ES-I3 (cell line): ENCODE data around the gene IL10RA.
"Not testable (repeated sequence)": the region's sequence is repeated elsewhere in the genome, so short reads cannot be mapped to it uniquely, and the experiment has no call there.

Experiments
- H3K36me3 ChIP-seq: 2 replicates; pipeline ENCODE4 v1.6.1; 2013; ENCODE audit warnings: mild to moderate bottlenecking, low read length, control low read depth, moderate library complexity; ENCODE audit not compliant: insufficient read depth
- H3K4me1 ChIP-seq: 2 replicates; pipeline ENCODE4 v1.6.1; 2013; ENCODE audit warnings: mild to moderate bottlenecking, control low read depth, low read length; ENCODE audit not compliant: insufficient read depth
- H3K9ac ChIP-seq: 2 replicates; pipeline ENCODE4 v1.6.1; 2013; ENCODE audit warnings: low read depth, mild to moderate bottlenecking, low read length, moderate library complexity
- H3K9me3 ChIP-seq: 2 replicates; pipeline ENCODE4 v1.6.1; 2013; ENCODE audit warnings: mild to moderate bottlenecking, low read length, moderate library complexity; ENCODE audit not compliant: control insufficient read depth, insufficient read depth

The IL10RA gene

DNA sequence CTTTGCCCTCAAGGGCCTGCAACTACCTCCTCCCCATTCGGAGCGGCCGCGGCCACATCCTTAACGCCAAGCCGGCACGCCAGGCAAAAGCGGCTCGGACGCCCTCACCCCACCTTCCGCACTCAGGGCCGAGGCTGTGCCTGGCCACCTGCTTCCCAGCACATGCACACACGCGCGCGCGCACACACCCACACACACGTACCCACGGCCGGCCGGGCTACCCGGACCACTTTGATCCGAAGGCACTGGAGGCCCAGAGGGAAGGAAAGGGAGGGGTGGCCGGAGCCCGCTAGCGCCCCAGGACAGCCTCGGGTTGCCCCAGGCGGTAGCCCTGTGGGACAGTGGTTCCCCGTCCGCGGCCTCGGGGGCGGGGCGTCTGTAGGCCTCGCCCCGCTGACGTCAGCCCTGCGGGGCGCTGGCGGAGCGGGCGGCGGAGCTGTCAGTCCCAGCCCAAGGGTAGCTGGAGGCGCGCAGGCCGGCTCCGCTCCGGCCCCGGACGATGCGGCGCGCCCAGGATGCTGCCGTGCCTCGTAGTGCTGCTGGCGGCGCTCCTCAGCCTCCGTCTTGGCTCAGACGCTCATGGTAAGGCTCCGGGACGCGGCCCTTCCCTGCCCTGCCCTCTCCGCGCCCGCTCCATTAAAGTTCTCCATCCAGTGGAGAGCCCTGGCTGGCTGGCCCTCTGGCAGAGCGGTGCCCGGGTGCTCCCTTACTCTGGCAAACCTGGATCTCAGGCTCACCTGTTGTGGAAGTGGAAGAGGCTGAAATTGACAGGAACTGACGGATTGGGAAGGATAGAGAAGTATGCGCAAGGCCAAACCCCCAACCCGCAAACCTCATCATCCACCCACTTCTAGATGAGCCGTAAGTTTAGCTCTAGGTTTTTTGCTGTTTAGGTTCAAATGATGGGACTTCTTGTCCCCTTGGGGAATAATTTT, at the start of gene IL10RA:
IL10RA (plus strand) TSS at position 442 of the 935 bp plus-strand sequence; CDS start at position 516, 74 bp downstream.
- Histone ChIP-seq H3K9me3 (no peaks in the 10 kb centered on the region), H3K9ac (peak within 1 kb of the TSS; percentile 79), H3K4me1 (no peaks in the 10 kb centered on the region; the same call in 1 of the 2 replicates), H3K36me3 (no peaks in the 10 kb centered on the region)

DNA sequence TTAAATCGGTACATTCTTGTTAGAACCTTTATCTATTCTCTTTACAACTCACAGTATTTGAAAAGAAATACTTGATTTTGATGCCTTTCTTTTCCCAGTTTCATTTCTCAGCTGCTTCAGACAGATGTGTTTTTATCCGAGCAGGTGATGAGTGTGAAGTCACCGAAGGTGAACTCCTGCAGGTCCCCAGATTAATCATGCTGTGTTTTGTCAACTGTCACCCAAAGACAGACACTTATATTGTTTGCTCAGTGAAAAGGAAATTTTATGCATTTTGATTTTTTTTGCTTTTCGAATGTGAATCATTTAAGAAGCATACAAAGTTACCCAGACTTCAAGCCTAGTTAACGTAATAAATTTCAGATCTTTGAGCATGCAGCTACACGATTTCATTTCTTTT, 49.2 kb upstream of the IL10RA start:
- Histone ChIP-seq H3K9me3 (no peaks in the 10 kb centered on the region), H3K9ac (no peak overlapping the region), H3K36me3 (no peaks in the 10 kb centered on the region), H3K4me1 (no peaks in the 10 kb centered on the region)

DNA sequence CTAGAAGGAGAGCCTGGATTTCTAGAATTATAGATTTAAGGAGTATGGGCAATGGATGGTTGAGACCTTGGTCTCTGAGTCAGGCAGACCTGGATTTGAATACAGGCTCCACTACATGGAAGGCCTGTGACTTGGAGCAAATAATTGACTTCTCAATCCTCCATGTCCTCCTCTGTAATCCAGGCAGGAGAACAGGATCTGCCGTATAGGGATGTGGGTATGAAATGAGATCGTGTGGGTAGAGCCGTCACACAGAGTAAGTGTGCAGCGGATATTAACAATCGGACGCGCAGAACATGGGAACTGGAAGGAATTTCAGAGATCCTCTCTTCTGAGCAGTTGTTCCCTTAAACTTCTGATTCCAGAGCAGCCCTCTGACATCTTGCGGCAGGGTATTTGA, 45.5 kb upstream of the IL10RA start:
- no peaks in the 10 kb centered on the region for H3K36me3 ChIP-seq
- H3K9ac ChIP-seq, result no peak overlapping the region
- H3K4me1 ChIP-seq, result no peaks in the 10 kb centered on the region
- H3K9me3 ChIP-seq, result no peaks in the 10 kb centered on the region

DNA sequence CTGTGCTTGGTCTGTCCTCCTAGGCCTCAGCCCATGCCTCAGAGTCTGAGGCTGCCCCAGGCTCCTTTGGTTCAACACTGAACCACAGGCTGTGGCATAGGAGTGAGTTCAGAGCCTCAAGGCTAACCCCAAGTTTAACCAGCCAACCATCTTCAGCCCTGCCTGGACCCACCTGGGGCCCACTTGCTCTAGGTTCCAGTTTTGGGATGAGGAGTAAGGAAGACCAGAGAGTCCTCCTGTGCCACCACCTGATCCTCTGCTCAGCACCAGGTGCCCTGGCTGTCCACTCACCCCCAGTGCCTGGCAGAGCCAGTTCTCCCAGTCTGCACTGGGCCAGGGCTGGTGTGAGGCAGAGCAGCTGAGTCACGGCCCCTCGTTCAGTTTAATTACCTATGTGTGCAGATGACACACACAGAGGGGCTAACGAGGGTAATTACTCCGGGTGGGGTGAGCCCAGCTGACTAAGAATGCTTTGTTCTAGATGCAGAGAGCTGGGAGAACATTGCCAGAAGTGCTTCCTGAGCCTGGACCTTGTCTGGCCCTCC, 45.0 kb upstream of the IL10RA start:
- Histone ChIP-seq H3K4me1 (no peaks in the 10 kb centered on the region), H3K36me3 (no peaks in the 10 kb centered on the region), H3K9me3 (no peaks in the 10 kb centered on the region), H3K9ac (no peak overlapping the region)

DNA sequence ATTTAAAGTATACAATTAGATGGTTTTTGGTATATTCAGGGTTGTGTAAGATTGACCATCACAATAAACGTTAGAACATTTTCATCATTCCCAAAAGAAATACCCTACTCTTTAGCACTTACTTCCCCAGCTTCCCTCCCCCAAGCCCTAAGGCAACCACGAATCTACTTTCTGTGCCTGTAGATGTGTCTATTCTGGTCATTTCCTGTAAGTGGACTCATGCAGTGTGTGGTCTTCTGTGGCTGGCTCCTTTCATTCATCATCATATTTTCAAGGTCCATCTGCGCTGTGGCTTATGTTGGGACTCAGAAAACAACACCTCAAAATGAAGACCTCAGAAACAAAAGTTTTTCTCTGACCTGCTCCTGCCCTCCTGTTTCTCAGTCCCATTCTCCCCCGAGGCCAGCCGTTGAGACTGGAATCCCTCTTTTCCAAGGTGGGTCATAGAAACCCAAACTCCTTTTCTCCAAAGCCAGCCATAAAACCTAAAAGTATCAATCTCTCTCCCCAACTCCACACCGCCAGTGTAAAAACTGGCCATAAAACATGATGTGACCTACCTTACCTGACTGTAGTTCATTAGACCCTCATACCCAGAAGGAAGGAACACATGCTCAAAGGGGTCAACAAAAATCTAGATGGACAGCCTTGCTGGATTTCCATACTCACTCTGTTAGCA, 44.1 kb upstream of the IL10RA start:
- Histone ChIP-seq H3K36me3 (no peaks in the 10 kb centered on the region), H3K9me3 (no peaks in the 10 kb centered on the region), H3K4me1 (no peaks in the 10 kb centered on the region; the same call in 1 of the 2 replicates), H3K9ac (no peak overlapping the region)

DNA sequence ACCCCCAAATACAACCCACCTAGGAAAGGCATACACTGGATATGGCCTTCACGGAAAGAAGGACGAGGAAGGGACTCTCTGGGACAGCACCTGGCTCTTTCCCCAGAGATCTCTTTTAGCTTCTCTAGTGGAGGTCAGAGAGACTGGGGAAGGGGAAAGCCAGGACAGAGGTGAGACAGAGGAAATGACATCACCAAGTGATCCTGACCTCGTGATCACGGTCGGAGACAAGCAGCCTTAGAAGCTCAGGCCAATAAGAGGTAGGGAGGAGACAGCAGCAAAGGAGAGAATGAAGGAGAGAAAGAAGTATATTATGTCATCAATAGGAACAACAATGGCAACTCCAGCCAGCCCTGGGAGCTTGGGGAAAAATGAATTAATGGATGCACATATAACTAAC, 41.6 kb upstream of the IL10RA start:
- H3K36me3 ChIP-seq, result no peaks in the 10 kb centered on the region
- no peaks in the 10 kb centered on the region for H3K9me3 ChIP-seq
- no peaks in the 10 kb centered on the region; the same call in 1 of the 2 replicates for H3K4me1 ChIP-seq
- no peak overlapping the region for H3K9ac ChIP-seq

DNA sequence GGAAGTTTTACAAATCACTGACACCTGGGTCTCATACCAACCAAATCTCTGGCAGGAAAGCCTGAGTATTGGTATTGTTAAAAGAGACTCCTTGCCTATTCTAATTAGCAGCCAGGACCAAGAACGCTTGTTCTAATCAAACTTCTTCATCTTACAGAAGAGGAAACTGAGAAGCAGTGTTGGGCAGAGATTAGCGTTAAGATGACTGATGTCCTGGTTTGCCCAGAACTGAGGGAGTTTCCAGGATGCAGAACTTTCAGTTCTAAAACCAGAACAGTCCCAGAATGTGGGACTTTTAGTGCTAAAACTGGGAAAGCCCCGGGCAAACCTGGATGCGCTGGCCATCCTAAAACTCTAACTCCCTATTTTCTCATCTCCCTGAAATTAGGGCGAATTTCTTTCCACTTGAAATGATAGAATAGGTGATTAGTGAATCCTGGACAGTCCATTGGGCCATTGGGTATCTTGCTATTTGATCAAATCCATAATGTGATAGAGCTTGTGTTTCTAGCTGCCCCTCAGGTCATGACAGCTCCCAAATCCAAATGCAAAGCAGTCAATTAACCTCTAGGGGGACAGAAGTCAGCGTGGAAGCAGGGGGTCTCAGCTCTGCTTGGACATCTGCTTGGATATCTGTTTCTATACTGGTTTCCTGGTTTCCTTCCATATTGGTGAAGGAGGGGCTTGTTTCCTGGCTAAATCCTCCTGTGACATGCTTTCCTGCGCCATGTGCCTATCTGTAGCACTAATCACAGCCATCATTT, 41.0 kb upstream of the IL10RA start:
- no peaks in the 10 kb centered on the region; the same call in 1 of the 2 replicates for H3K4me1 ChIP-seq
- no peaks in the 10 kb centered on the region for H3K9me3 ChIP-seq
- no peak overlapping the region for H3K9ac ChIP-seq
- no peaks in the 10 kb centered on the region for H3K36me3 ChIP-seq

DNA sequence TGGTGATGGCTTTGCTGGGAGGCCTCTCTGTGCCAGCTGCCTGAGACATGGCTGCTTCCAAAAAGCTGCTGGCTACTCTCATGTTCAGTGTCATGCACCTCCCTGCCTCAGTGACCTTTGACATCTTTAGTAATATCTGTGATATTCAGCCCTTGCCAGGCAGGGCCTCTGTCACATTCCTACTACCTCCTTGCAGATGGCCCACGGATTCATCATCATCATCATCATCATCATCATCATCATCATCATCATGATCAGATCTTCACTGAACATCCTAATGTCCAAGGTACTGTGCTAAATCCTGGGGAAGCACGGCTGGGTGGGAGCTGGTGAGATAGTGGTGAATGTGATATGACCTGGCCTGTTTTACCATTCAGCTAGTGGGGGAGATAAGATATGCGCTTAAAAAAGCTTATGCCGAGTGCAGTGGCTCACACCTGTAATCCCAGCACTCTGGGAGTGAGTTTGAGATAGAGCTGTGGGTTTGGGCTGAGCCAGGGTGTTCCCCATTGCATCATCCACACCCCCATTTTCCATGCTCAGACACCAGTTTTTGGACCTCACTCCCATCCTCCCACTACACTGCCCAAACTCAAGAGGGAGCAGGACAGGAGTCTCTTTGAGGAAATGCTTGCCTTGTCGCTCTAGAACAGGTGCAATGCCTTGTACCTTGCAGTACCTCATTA, 39.9 kb upstream of the IL10RA start:
- Histone ChIP-seq H3K9me3 (no peaks in the 10 kb centered on the region), H3K9ac (no peak overlapping the region), H3K4me1 (no peaks in the 10 kb centered on the region; the same call in 1 of the 2 replicates), H3K36me3 (no peaks in the 10 kb centered on the region)

DNA sequence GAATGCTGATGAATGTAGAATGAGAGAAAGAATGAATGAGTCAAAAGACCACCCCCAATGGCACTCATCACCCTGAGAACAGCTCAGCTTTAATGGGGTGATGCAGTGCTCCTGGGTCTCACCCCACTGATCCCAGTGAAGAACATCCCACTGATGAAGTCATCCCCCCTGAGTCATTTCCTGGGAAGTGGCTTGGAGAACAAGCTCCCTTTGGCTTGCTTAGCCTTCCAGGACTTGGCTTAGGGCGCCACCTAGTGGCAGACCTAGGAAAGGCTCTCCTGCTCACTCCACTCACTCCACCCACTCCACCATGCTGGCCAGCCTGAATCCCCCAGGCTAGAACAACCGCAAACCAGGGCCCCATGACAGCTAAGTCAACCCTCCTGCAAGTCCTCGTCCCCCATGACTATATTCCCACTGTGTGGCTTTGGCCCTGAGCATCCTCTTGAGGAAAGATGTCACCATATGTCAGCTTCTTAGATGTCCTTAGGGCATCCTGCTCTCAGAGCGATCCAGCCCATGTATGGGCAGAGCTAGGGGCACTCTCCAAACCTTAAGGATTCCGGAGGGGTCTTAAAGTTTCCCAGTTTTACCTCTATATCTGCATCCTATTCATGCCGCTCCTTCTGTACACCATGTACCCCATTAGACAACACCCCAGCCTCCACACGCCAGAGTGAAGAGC, 39.2 kb upstream of the IL10RA start:
- H3K4me1 ChIP-seq, result no peaks in the 10 kb centered on the region; the same call in 1 of the 2 replicates
- H3K9me3 ChIP-seq, result no peaks in the 10 kb centered on the region
- H3K9ac ChIP-seq, result no peak overlapping the region
- no peaks in the 10 kb centered on the region for H3K36me3 ChIP-seq

DNA sequence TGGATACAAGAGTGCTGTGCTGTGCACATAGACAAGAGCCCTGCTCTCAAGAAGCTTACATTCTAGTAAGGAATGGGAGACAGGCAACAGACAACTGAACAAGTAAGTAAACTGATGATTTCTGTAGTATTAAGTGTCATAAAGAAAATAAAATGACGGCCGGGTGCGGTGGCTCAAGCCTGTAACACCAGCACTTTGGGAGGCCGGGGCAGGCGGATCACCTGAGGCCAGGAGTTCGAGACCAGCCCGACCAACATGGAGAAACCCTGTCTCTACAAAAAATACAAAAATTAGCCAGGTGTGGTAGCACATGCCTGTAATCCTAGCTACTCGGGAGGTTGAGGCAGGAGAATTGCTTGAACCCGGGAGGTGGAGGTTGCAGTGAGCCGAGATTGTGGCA, 38.4 kb upstream of the IL10RA start:
- not testable (repeated sequence) for H3K36me3 ChIP-seq, H3K9ac ChIP-seq, H3K4me1 ChIP-seq, H3K9me3 ChIP-seq

DNA sequence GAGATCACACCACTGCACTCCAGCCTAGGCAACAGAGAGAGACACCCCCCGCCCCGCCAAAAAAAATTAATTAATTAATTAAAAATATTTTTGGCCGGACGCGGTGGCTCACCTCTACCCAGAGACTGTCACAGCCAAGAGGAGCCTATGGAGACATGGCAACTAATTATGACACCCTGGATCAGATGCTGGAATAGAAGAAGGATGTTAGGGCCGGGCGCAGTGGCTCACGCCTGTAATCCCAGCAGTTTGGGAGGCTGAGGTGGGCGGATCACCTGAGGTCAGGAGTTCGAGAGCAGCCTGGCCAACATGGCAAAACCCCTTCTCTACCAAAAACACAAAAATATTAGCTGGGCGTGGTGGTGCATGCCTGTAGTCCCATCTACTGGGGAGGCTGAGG, 37.7 kb upstream of the IL10RA start:
- H3K4me1 ChIP-seq, H3K9me3 ChIP-seq, H3K9ac ChIP-seq, H3K36me3 ChIP-seq: not testable (repeated sequence)

DNA sequence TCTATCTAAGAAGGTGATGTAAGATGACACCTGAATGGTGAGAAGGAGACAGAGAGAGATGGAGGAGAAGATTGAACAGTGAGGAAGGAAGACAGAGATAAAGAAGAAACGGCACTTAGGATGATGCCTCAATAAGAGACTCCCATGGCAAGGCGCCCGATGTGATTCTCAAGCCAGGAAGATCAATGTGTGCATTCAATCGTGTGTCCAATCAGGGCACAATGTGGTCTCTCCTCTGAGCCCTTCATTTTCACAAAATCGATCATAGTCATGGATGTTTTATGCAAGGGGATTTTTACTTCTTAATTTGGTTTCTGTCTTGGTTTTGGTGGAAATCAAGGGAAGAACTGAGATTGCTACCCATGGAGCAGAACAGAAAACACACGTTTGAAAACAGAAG, 37.1 kb upstream of the IL10RA start:
- no peaks in the 10 kb centered on the region for H3K36me3 ChIP-seq
- H3K4me1 ChIP-seq, result no peaks in the 10 kb centered on the region; the same call in 1 of the 2 replicates
- H3K9ac ChIP-seq, result no peak overlapping the region
- H3K9me3 ChIP-seq, result no peaks in the 10 kb centered on the region

DNA sequence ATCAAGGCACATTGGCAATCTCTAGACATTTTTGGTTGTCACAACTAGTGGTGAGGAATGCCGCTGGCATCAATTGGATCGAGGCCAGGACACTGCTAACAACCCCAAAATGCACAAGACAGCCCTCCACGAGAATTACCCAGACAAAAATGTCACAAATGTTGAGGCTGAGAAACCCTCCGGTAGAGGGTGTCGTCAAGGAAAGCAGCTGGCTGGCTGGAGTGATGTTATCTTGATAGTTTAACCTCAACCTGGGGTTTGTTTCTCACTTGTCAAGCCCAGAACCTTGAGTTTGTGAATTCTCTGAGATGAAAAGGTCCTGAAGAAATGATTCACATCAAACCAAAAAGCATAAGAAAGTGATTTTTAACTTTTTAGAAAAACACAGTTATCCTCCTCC, 35.9 kb upstream of the IL10RA start:
- H3K9me3 ChIP-seq, result no peaks in the 10 kb centered on the region
- no peaks in the 10 kb centered on the region; the same call in 1 of the 2 replicates for H3K4me1 ChIP-seq
- H3K9ac ChIP-seq, result no peak overlapping the region
- H3K36me3 ChIP-seq, result no peaks in the 10 kb centered on the region
